Mesenchymal stem cell (in vitro differentiated cells and primary cell): ENCODE measurements around the gene RAC3.
A peak's percentile ranks its signal among the peaks of the same experiment; 100 is the strongest.

Experiments
- DNase-seq: peaks from one replicate; pipeline ENCODE4 v3.0.0-alpha.2; 2013
- H2AFZ ChIP-seq: one replicate; pipeline ENCODE4 v1.6.1; 2013; ENCODE audit warnings: low read depth, mild to moderate bottlenecking, control low read depth, inconsistent platforms, low read length, moderate library complexity
- H2AK5ac ChIP-seq: 2 replicates; pipeline ENCODE4 v1.6.1; 2013; ENCODE audit warnings: low read length, moderate library complexity, mild to moderate bottlenecking, inconsistent platforms; ENCODE audit not compliant: severe bottlenecking
- H2BK120ac ChIP-seq: one replicate; pipeline ENCODE4 v1.6.1; 2013; ENCODE audit warnings: low read depth, mild to moderate bottlenecking, inconsistent platforms, low read length, moderate library complexity
- H2BK12ac ChIP-seq, 2 experiments: one replicate each; pipeline ENCODE4 v1.6.1; 2013; ENCODE audit warnings: inconsistent platforms in 2 of 2, low read length in 2 of 2, mild to moderate bottlenecking in 2 of 2, moderate library complexity in 2 of 2, control low read depth in 1 of 2
- H2BK15ac ChIP-seq: one replicate; pipeline ENCODE4 v1.6.1; 2013; ENCODE audit warnings: mild to moderate bottlenecking, low read depth, inconsistent platforms; ENCODE audit not compliant: poor library complexity, severe bottlenecking
- H2BK5ac ChIP-seq: 2 replicates; pipeline ENCODE4 v1.6.1; 2013; ENCODE audit warnings: low read depth, mild to moderate bottlenecking, low read length, control low read depth, inconsistent platforms; ENCODE audit not compliant: poor library complexity, severe bottlenecking
- H3K14ac ChIP-seq, 2 experiments: one replicate each; pipeline ENCODE4 v1.6.1; 2013; ENCODE audit warnings: inconsistent platforms in 2 of 2, low read length in 2 of 2, control low read depth in 1 of 2, mild to moderate bottlenecking in 1 of 2, moderate library complexity in 1 of 2
- H3K18ac ChIP-seq, 2 experiments: one replicate each; pipeline ENCODE4 v1.6.1; 2013; ENCODE audit warnings: inconsistent platforms in 2 of 2, low read length in 2 of 2, control low read depth in 1 of 2, low read depth in 1 of 2, mild to moderate bottlenecking in 1 of 2
- H3K23ac ChIP-seq, 2 experiments: one replicate each; pipeline ENCODE4 v1.6.1; 2013; ENCODE audit warnings: inconsistent platforms in 2 of 2, low read length in 2 of 2, mild to moderate bottlenecking in 2 of 2, moderate library complexity in 2 of 2, control low read depth in 1 of 2
- H3K27ac ChIP-seq: 2 replicates; pipeline ENCODE4 v1.5.1; 2013; ENCODE audit warnings: mild to moderate bottlenecking, moderate library complexity, low read length, control low read depth, inconsistent platforms; ENCODE audit not compliant: poor library complexity, severe bottlenecking
- H3K27me3 ChIP-seq, 2 experiments: 2 replicates each; pipeline versions ENCODE4 v1.6.1 to v1.7.0; 2013; ENCODE audit warnings: low read length in 2 of 2, mild to moderate bottlenecking in 2 of 2, moderate library complexity in 2 of 2, control low read depth in 1 of 2, inconsistent platforms in 1 of 2; ENCODE audit not compliant: control insufficient read depth in 1 of 2, insufficient read depth in 1 of 2
- H3K36me3 ChIP-seq, 2 experiments: 2 replicates each; pipeline versions ENCODE4 v1.6.1 to v1.7.0; 2013; ENCODE audit warnings: low read length in 2 of 2, control low read depth in 1 of 2, inconsistent platforms in 1 of 2, low read depth in 1 of 2, mild to moderate bottlenecking in 1 of 2; ENCODE audit not compliant: insufficient read depth in 2 of 2, control insufficient read depth in 1 of 2
- H3K4ac ChIP-seq, 2 experiments: one replicate each; pipeline ENCODE4 v1.6.1; 2013; ENCODE audit warnings: inconsistent platforms in 2 of 2, low read length in 2 of 2, mild to moderate bottlenecking in 2 of 2, moderate library complexity in 2 of 2, control low read depth in 1 of 2, low read depth in 1 of 2
- H3K4me1 ChIP-seq: 2 replicates; pipeline ENCODE4 v1.6.1; 2013; ENCODE audit warnings: low read depth, low read length, control low read depth; ENCODE audit not compliant: control insufficient read depth, insufficient read depth
- H3K4me2 ChIP-seq: 2 replicates; pipeline ENCODE4 v1.6.1; 2013; ENCODE audit warnings: low read length, mild to moderate bottlenecking, inconsistent platforms; ENCODE audit not compliant: poor library complexity, severe bottlenecking
- H3K4me3 ChIP-seq, 2 experiments: 2 replicates each; pipeline versions ENCODE4 v1.5.1 to v1.7.0; 2013; ENCODE audit warnings: low read length in 2 of 2, mild to moderate bottlenecking in 2 of 2, control low read depth in 1 of 2, low read depth in 1 of 2; ENCODE audit not compliant: insufficient read depth in 1 of 2
- H3K79me1 ChIP-seq: replicated peaks from 2 replicates; pipeline ENCODE4 v1.6.1; 2013; ENCODE audit warnings: mild to moderate bottlenecking, control low read depth, low read length, inconsistent platforms; ENCODE audit not compliant: poor library complexity, severe bottlenecking
- H3K9ac ChIP-seq: 2 replicates; pipeline ENCODE4 v1.7.0; 2013; ENCODE audit warnings: mild to moderate bottlenecking, low read length, moderate library complexity
- H3K9me3 ChIP-seq: 2 replicates; pipeline ENCODE4 v1.7.0; 2013; ENCODE audit warnings: mild to moderate bottlenecking, low read length; ENCODE audit not compliant: control insufficient read depth
- H4K8ac ChIP-seq: one replicate; pipeline ENCODE4 v1.6.1; 2013; ENCODE audit warnings: inconsistent platforms, mild to moderate bottlenecking, low read length, moderate library complexity
- H4K91ac ChIP-seq: one replicate; pipeline ENCODE4 v1.6.1; 2013; ENCODE audit warnings: mild to moderate bottlenecking, low read length, inconsistent platforms
- WGBS: methylation state at CpG from one replicate; pipeline ENCODE4 v1.1.7; 2013; ENCODE audit warnings: mixed read lengths; 5-methylcytosine and 5-hydroxymethylcytosine counted together

Gene RAC3

DNA sequence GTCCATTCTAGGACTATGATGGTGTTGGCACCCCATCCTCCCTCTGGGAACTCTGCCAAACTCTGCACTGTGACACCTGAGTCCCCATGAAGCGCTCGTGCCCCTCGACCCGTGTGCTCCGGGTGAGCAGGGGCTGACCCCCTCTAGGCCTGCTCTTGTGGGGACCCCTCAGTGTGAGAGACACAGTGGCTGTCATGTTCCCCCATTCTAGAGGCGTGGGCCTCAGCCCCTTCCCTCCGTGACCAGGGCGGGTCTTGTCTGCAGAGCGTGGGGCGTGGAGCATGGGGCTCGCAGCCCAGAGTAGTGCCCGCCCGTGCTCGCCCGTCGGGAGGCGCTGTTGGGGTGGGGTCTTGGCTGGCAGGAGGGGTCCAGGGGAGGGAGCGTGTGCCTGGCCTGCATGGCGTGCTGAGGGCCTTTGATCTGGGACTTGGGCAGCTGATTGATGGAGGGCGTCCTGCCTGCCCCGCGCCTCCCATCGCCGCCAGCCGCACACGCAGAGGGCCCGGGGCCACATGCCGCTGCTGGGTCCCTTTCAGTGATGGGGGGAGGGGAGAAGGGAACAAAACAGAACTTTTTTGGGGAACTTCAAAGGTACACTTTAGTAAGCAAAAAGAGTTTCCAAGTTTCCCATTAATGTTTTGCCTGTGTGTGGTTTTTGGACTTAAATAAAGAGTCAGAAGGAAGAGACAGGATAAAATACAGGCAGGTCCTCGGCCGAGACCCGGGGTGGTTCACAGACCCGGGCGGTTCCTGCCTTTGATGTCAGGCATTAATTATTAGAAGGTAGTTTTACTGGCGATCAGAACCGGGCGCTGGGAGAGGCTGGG, 31.3 kb upstream of the RAC3 start:
- Histone ChIP-seq H4K91ac (no peak overlapping the region), H3K4ac (no peak overlapping the region), H3K4me2 (no peak overlapping the region), H3K14ac (no peak overlapping the region), H3K23ac (no peak overlapping the region), H4K8ac (no peak overlapping the region), H2BK5ac (no peak overlapping the region), H2BK12ac (peak overlapping the region in 1 of 2 experiments; percentile 10), H3K4me1 (peaks cover 49% of the 10 kb centered on the region), H3K27me3 (no peaks in the 10 kb centered on the region), H2AK5ac (no peak overlapping the region), H3K27ac (no peak overlapping the region), H2AFZ (no peak overlapping the region), H3K36me3 (peaks cover 8 to 44% of the 10 kb centered on the region in 2 experiments), H3K4me3 (no peak overlapping the region), H3K18ac (no peak overlapping the region), H3K9me3 (no peaks in the 10 kb centered on the region), H3K79me1 (peaks cover 18% of the 10 kb centered on the region), H2BK15ac (no peak overlapping the region), H3K9ac (no peak overlapping the region), H2BK120ac (no peak overlapping the region)
- WGBS, result 94% methylated on average over 36 of the region's 36 CpGs
- no peak for DNase-seq

DNA sequence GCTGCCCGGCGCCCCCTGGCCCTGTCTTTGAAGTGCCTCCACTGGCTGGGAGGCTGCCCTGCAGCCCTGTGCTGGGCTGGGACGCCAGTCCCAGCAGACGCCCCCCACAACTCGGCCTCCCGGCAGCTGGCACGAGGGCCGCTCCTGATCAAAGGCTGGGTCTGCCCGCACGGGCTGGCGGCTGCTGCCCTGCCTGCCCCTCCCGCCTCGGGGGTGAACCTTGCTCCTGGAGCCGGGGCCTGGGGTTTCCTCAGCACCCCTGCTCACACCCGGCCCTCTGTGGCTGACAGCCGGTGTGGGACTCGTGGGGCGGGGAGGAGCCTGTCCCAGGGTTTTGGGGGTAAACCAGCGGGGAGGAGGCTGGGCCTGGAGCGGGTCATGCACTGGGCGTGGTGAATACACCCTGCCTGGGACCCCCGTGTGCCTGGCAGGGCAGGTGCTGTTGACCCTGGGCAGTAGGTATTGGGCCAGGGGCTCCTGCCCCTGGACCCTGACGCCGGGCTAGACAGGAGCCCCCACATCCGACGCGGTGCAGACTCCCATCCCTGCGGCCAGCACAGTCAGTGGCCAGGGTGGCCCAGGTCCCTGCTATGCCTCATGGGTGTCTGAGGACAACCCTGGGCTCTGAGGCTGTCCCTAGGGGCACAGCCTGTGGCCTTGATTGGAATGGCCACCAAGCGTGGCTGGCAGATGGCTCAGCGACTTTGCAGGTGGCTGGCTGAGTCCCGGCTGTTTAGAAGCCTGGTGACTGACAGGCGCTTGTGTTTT, 30.5 kb upstream of the RAC3 start:
- Histone ChIP-seq H2BK5ac (no peak overlapping the region), H4K91ac (no peak overlapping the region), H4K8ac (no peak overlapping the region), H3K14ac (no peak overlapping the region), H2BK12ac (no peak overlapping the region), H2BK15ac (peak overlapping the region; percentile 15), H3K4me3 (peak overlapping the region in 1 of 2 experiments; percentile 10), H3K4ac (no peak overlapping the region), H3K36me3 (peaks cover 8 to 38% of the 10 kb centered on the region in 2 experiments), H3K18ac (peak overlapping the region in 1 of 2 experiments; percentile 55), H2BK120ac (no peak overlapping the region), H3K4me1 (peaks cover 54% of the 10 kb centered on the region), H3K27me3 (no peaks in the 10 kb centered on the region), H2AK5ac (peak overlapping the region; percentile 42), H3K9ac (no peak overlapping the region), H3K4me2 (no peak overlapping the region), H3K27ac (no peak overlapping the region), H3K79me1 (peaks cover 14% of the 10 kb centered on the region), H3K23ac (no peak overlapping the region), H3K9me3 (no peaks in the 10 kb centered on the region), H2AFZ (no peak overlapping the region)
- WGBS, result 95% methylated on average over 32 of the region's 32 CpGs
- DNase-seq, result no peak

GRCh38 chr17:82001571-82002056, 29.9 kb upstream of the RAC3 start:
- Histone ChIP-seq H4K8ac (no peak overlapping the region), H3K9me3 (no peaks in the 10 kb centered on the region), H3K36me3 (peaks cover 7 to 34% of the 10 kb centered on the region in 2 experiments), H3K14ac (no peak overlapping the region), H2BK120ac (no peak overlapping the region), H2AK5ac (no peak overlapping the region), H2BK5ac (no peak overlapping the region), H2BK15ac (no peak overlapping the region), H2BK12ac (no peak overlapping the region), H3K79me1 (peaks cover 14% of the 10 kb centered on the region), H3K27ac (no peak overlapping the region), H3K18ac (no peak overlapping the region), H3K4me2 (no peak overlapping the region), H3K4me1 (peaks cover 60% of the 10 kb centered on the region), H3K4ac (no peak overlapping the region), H3K4me3 (no peak overlapping the region), H3K23ac (no peak overlapping the region), H3K9ac (no peak overlapping the region), H4K91ac (no peak overlapping the region), H3K27me3 (no peaks in the 10 kb centered on the region), H2AFZ (no peak overlapping the region)
- DNase-seq, result no peak
- WGBS, result 92% methylated on average over 15 of the region's 17 CpGs
